Natural killer cell (primary cell): ENCODE measurements around the gene MAPK8IP3. TPM values are rescaled to one million over a fixed set of nuclear protein-coding genes. Genes with fewer than 3 reads are reported as not detected.

Experiments used
- ATAC-seq, 3 donors: fragments of 150-1000 bp in 2 of 3; fragments of 200-7000 bp in 1 of 3; cut with Tn5 transposase; 1 replicate in 1 of 3; 2 replicates in 2 of 3; pipeline ENCODE4 v1.10.0; 2021; ENCODE audit warnings: mild to moderate bottlenecking in 2 of 3, moderate library complexity in 2 of 3
- DNase-seq, 2 donors: peaks; one replicate each; pipeline versions ENCODE4 v3.0.0 to v3.0.0-alpha.2; 2013 to 2021; ENCODE audit warnings: mixed read lengths in 1 of 2
- H3K27ac ChIP-seq: one replicate; pipeline ENCODE4 v1.5.1; 2013; ENCODE audit warnings: mild to moderate bottlenecking, low read length
- H3K27me3 ChIP-seq: one replicate; pipeline ENCODE4 v1.6.1; 2013; ENCODE audit warnings: low read length; ENCODE audit not compliant: control insufficient read depth, insufficient read depth
- H3K36me3 ChIP-seq: one replicate; pipeline ENCODE4 v1.6.1; 2013; ENCODE audit warnings: low read length; ENCODE audit not compliant: control insufficient read depth, insufficient read depth
- H3K4me1 ChIP-seq: one replicate; pipeline ENCODE4 v1.6.1; 2013; ENCODE audit warnings: low read length; ENCODE audit not compliant: control insufficient read depth, insufficient read depth
- H3K4me3 ChIP-seq: one replicate; pipeline ENCODE4 v1.5.1; 2013; ENCODE audit warnings: low read length
- H3K9me3 ChIP-seq: one replicate; pipeline ENCODE4 v1.6.1; 2013; ENCODE audit warnings: low read length; ENCODE audit not compliant: control insufficient read depth, insufficient read depth
- H3K27ac Mint-ChIP-seq, 2 donors: one replicate each; pipeline ENCODE4 v1.8.0; 2022; ENCODE audit warnings: mild to moderate bottlenecking in 2 of 2, mixed read lengths in 2 of 2, moderate library complexity in 1 of 2
- H3K27me3 Mint-ChIP-seq, 2 donors: one replicate each; pipeline ENCODE4 v1.8.0; 2022; ENCODE audit warnings: low read depth in 2 of 2, mixed read lengths in 2 of 2
- H3K36me3 Mint-ChIP-seq: one replicate; pipeline ENCODE4 v1.8.0; 2022; ENCODE audit warnings: mixed read lengths
- H3K4me1 Mint-ChIP-seq, 2 donors: one replicate each; pipeline ENCODE4 v1.8.0; 2022; ENCODE audit warnings: mixed read lengths in 2 of 2
- H3K4me3 Mint-ChIP-seq: one replicate; pipeline ENCODE4 v1.8.0; 2022; ENCODE audit warnings: mild to moderate bottlenecking, moderate library complexity, mixed read lengths
- H3K9me3 Mint-ChIP-seq, 2 donors: one replicate each; pipeline ENCODE4 v1.8.0; 2022; ENCODE audit warnings: mixed read lengths in 2 of 2
- CTCF ChIP-seq: fragments of 200-600 bp; IDR thresholded peaks from one replicate; pipeline ENCODE4 v1.8.0; 2022; ENCODE audit warnings: antibody characterized with exemption
- WGBS: methylation state at CpG from one replicate; pipeline ENCODE4 v1.1.7; 2013; ENCODE audit warnings: missing lambda C conversion rate; ENCODE audit not compliant: insufficient coverage; 5-methylcytosine and 5-hydroxymethylcytosine counted together
- intact Hi-C: fragments of 100-400 bp; cut with micrococcal nuclease; formaldehyde crosslinking; loops from one replicate; pipeline ENCODE4 v1.14.2; 2022
- total RNA-seq, 4 donors: library from RNA; stranded (reverse); fragments of 120-200 nt in 1 of 4; gene quantifications; one replicate each; pipeline versions ENCODE4 v1.2.3 to v1.2.4, GENCODE V29; 2013 to 2022

The MAPK8IP3 gene
- total RNA-seq, 3 donors from 2014 or later (not counting 1 experiment from before 2014, with no cell fraction given), result 272 to 291 (median 285) TPM

DNA sequence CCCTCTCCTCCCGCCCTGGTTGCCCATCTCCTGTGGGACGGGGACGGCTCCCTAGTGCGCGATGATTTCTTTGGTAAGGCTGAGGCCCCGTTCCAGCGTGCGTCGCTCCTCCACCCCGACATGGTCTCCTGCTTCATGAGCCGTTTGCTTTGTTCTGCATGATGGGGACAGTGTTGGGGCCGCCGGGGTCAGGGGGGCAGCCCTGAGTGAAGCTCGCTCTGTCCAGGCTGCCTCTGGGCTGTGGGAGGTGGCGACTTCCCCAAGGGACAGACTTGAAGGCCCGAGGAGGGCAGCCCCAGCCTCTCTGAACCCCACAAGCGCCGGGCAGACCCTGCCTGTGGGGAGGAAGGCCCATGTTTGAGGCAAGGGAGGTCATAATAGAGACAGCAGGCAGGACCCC lies 52.9 kb downstream of the MAPK8IP3 start:
- ATAC-seq, result no peak
- Mint-ChIP-seq H3K9me3 (no peaks in the 10 kb centered on the region), H3K36me3 (peaks cover 7% of the 10 kb centered on the region), H3K27me3 (no peaks in the 10 kb centered on the region), H3K4me3 (no peak overlapping the region), H3K4me1 (peaks cover 0 to 6% of the 10 kb centered on the region in 2 donors), H3K27ac (peak overlapping the region in 1 of 2 donors; percentile 45)
- 98% methylated on average over 18 of the region's 18 CpGs for WGBS
- Histone ChIP-seq H3K4me1 (peaks cover 10% of the 10 kb centered on the region), H3K36me3 (peaks cover 37% of the 10 kb centered on the region), H3K9me3 (no peaks in the 10 kb centered on the region), H3K27me3 (no peaks in the 10 kb centered on the region), H3K4me3 (no peak overlapping the region), H3K27ac (no peak overlapping the region)
- intact Hi-C loops, result no loop called here
- no peak for DNase-seq
- TF ChIP-seq CTCF, result no peak

- Mint-ChIP-seq H3K36me3 (peaks cover 7% of the 10 kb centered on the region), H3K4me1 (peaks cover 0 to 6% of the 10 kb centered on the region in 2 donors), H3K9me3 (no peaks in the 10 kb centered on the region), H3K4me3 (no peak overlapping the region), H3K27ac (peak overlapping the region in 1 of 2 donors; percentile 45), H3K27me3 (no peaks in the 10 kb centered on the region)
- Histone ChIP-seq H3K4me1 (peaks cover 10% of the 10 kb centered on the region), H3K9me3 (no peaks in the 10 kb centered on the region), H3K27ac (no peak overlapping the region), H3K27me3 (no peaks in the 10 kb centered on the region), H3K4me3 (no peak overlapping the region), H3K36me3 (peaks cover 35% of the 10 kb centered on the region)
- 97% methylated on average over 21 of the region's 21 CpGs for WGBS
- intact Hi-C loops, result no loop called here
- ATAC-seq, result no peak
- no peak for DNase-seq
- TF ChIP-seq CTCF, result no peak
Measured at GRCh38 chr16:1759511-1759910, 53.5 kb downstream of the MAPK8IP3 start.

- Histone ChIP-seq H3K27me3 (no peaks in the 10 kb centered on the region), H3K4me3 (no peak overlapping the region), H3K9me3 (no peaks in the 10 kb centered on the region), H3K36me3 (peaks cover 43% of the 10 kb centered on the region), H3K4me1 (peaks cover 15% of the 10 kb centered on the region), H3K27ac (no peak overlapping the region)
- DNase-seq, result no peak
- ATAC-seq, result no peak
- Mint-ChIP-seq H3K36me3 (peaks cover 7% of the 10 kb centered on the region), H3K9me3 (no peaks in the 10 kb centered on the region), H3K4me1 (peaks cover 0 to 6% of the 10 kb centered on the region in 2 donors), H3K27me3 (no peaks in the 10 kb centered on the region), H3K4me3 (no peak overlapping the region), H3K27ac (no peak overlapping the region)
- intact Hi-C loops, result no loop called here
- 94% methylated on average over 15 of the region's 15 CpGs for WGBS
- TF ChIP-seq CTCF, result no peak
Measured at GRCh38 chr16:1760911-1761310, 54.9 kb downstream of the MAPK8IP3 start.

- Histone ChIP-seq H3K9me3 (no peaks in the 10 kb centered on the region), H3K4me1 (peaks cover 15% of the 10 kb centered on the region), H3K27ac (no peak overlapping the region), H3K27me3 (no peaks in the 10 kb centered on the region), H3K4me3 (no peak overlapping the region), H3K36me3 (peaks cover 50% of the 10 kb centered on the region)
- H3K4me3 Mint-ChIP-seq, result no peak overlapping the region
- no peaks in the 10 kb centered on the region for H3K27me3 Mint-ChIP-seq
- no peak for ATAC-seq
- H3K9me3 Mint-ChIP-seq, result no peaks in the 10 kb centered on the region
- H3K4me1 Mint-ChIP-seq, result peaks cover 0 to 4% of the 10 kb centered on the region in 2 donors
- TF ChIP-seq CTCF, result no peak
- peaks cover 7% of the 10 kb centered on the region for H3K36me3 Mint-ChIP-seq
- no peak overlapping the region for H3K27ac Mint-ChIP-seq
- intact Hi-C loops, result no loop called here
- DNase-seq, result no peak
- 90% methylated on average over 15 of the region's 15 CpGs for WGBS
Measured at GRCh38 chr16:1761751-1762150, 55.8 kb downstream of the MAPK8IP3 start.
